Neural cell (in vitro differentiated cells): ENCODE data around the gene TDRD3. TPM values are rescaled to one million over a fixed set of nuclear protein-coding genes. Genes with fewer than 3 reads are reported as not detected.
A peak's percentile ranks its signal among the peaks of the same experiment; 100 is the strongest.

Experiments
- H2AFZ ChIP-seq: fragments of 200-600, 300-800 bp; sonication (generic), shearing (Covaris generic); 2 replicates; pipeline ENCODE4 v1.6.0; 2014; ENCODE audit warnings: low read depth, mild to moderate bottlenecking, antibody characterized with exemption, low read length, moderate library complexity
- H3F3A ChIP-seq: fragments of 200-600 bp; shearing (Covaris generic); 2 replicates; pipeline ENCODE4 v1.6.1; 2016; ENCODE audit warnings: mild to moderate bottlenecking, moderate library complexity, mixed read lengths, antibody characterized with exemption, low read length; ENCODE audit not compliant: insufficient read depth, poor library complexity, severe bottlenecking
- H3K27ac ChIP-seq: fragments of 200-600, 300-800 bp; sonication (generic), shearing (Covaris generic); 2 replicates; pipeline ENCODE4 v1.5.1; 2014; ENCODE audit warnings: mild to moderate bottlenecking, low read length, moderate library complexity
- H3K27me3 ChIP-seq: fragments of 300-800, 200-600 bp; sonication (generic), shearing (Covaris generic); 2 replicates; pipeline ENCODE4 v1.6.0; 2014; ENCODE audit warnings: mild to moderate bottlenecking, low read depth, low read length, moderate library complexity; ENCODE audit not compliant: insufficient read depth
- H3K36me3 ChIP-seq: fragments of 300-800, 200-600 bp; sonication (generic), shearing (Covaris generic); 2 replicates; pipeline ENCODE4 v1.5.1; 2014; ENCODE audit warnings: mild to moderate bottlenecking, antibody characterized with exemption, low read length, moderate library complexity; ENCODE audit not compliant: insufficient read depth
- H3K4me2 ChIP-seq: fragments of 300-800, 200-600 bp; sonication (generic), shearing (Covaris generic); 2 replicates; pipeline ENCODE4 v1.6.0; 2014; ENCODE audit warnings: mild to moderate bottlenecking, low read length
- H3K4me3 ChIP-seq: fragments of 300-800, 200-600 bp; sonication (generic), shearing (Covaris generic); 2 replicates; pipeline ENCODE4 v1.5.1; 2014; ENCODE audit warnings: mild to moderate bottlenecking, low read length, moderate library complexity
- H3K79me2 ChIP-seq: fragments of 200-600 bp; shearing (Covaris generic); replicated peaks from 2 replicates; pipeline ENCODE4 v1.6.0; 2014; ENCODE audit warnings: mild to moderate bottlenecking, low read length, moderate library complexity; ENCODE audit not compliant: insufficient read depth
- H3K9ac ChIP-seq: fragments of 300-800, 200-600 bp; sonication (generic), shearing (Covaris generic); 2 replicates; pipeline ENCODE4 v1.6.1; 2016; ENCODE audit warnings: mild to moderate bottlenecking, low read length, mixed read lengths
- H3K9me2 ChIP-seq: fragments of 200-600 bp; shearing (Covaris generic); 2 replicates; pipeline ENCODE4 v1.6.1; 2016; ENCODE audit warnings: mild to moderate bottlenecking, low read length, mixed read lengths; ENCODE audit not compliant: insufficient read depth
- H3K9me3 ChIP-seq: fragments of 200-600, 300-800 bp; sonication (generic), shearing (Covaris generic); 2 replicates; pipeline ENCODE4 v1.6.1; 2016; ENCODE audit warnings: mild to moderate bottlenecking, mixed run types, low read length, moderate library complexity, mixed read lengths
- H4K20me1 ChIP-seq: fragments of 200-600 bp; shearing (Covaris generic); 2 replicates; pipeline ENCODE4 v1.6.1; 2016; ENCODE audit warnings: mild to moderate bottlenecking, mixed run types; ENCODE audit not compliant: insufficient read depth
- CTCF ChIP-seq: fragments of 450-650 bp; IDR thresholded peaks from 2 replicates; pipeline ENCODE4 v1.5.1; 2014; ENCODE audit warnings: antibody characterized with exemption, mild to moderate bottlenecking, moderate library complexity; ENCODE audit not compliant: poor library complexity, severe bottlenecking
- EP300 ChIP-seq: fragments of 450-650 bp; conservative IDR thresholded peaks from 2 replicates; pipeline ENCODE4 v1.6.1; 2014; ENCODE audit warnings: antibody characterized with exemption, mild to moderate bottlenecking, moderate library complexity; ENCODE audit not compliant: poor library complexity, severe bottlenecking
- EZH2 ChIP-seq: fragments of 200-600, 300-800 bp; shearing (Covaris generic), sonication (generic); IDR thresholded peaks from 2 replicates; pipeline ENCODE4 v1.6.1; 2014; ENCODE audit warnings: antibody characterized with exemption, low read length, borderline replicate concordance, mild to moderate bottlenecking; ENCODE audit not compliant: insufficient read depth, poor library complexity, severe bottlenecking
- MXI1 ChIP-seq: fragments of 450-650 bp; conservative IDR thresholded peaks from 2 replicates; pipeline ENCODE4 v1.6.1; 2014; ENCODE audit warnings: antibody characterized with exemption, mild to moderate bottlenecking; ENCODE audit not compliant: poor library complexity, severe bottlenecking
- POLR2AphosphoS5 ChIP-seq: IDR thresholded peaks from 2 replicates; pipeline ENCODE4 v1.6.1; 2012
- RAD21 ChIP-seq: fragments of 450-650 bp; conservative IDR thresholded peaks from 2 replicates; pipeline ENCODE4 v1.6.1; 2014; ENCODE audit warnings: antibody characterized with exemption, mild to moderate bottlenecking, moderate library complexity
- REST ChIP-seq: IDR thresholded peaks from 2 replicates; pipeline ENCODE4 v1.6.1; 2012; ENCODE audit warnings: borderline replicate concordance
- SMC3 ChIP-seq: fragments of 450-650 bp; conservative IDR thresholded peaks from 2 replicates; pipeline ENCODE4 v1.6.1; 2014; ENCODE audit warnings: antibody characterized with exemption, mild to moderate bottlenecking, moderate library complexity; ENCODE audit not compliant: poor library complexity
- TAF1 ChIP-seq: IDR thresholded peaks from 2 replicates; pipeline ENCODE4 v1.6.1; 2012; ENCODE audit warnings: low read depth
- polyA plus RNA-seq: library from polyadenylated mRNA; depleted of rRNA; stranded (reverse); fragments of >200 nt; gene quantifications from 2 replicates; pipeline ENCODE4 v1.2.3, GENCODE V29; 2014

TDRD3 gene
- polyA plus RNA-seq, 1 donor from 2014 or later, result 10.0 TPM

- H2AFZ ChIP-seq, result no peak overlapping the region
- H3K4me3 ChIP-seq, result no peak overlapping the region
- no peak overlapping the region for H3K9ac ChIP-seq
- no peaks in the 10 kb centered on the region for H3F3A ChIP-seq
- no peak overlapping the region for H3K4me2 ChIP-seq
- TF ChIP-seq CTCF (peak; percentile 88), TAF1 (no peak), RAD21 (peak; percentile 92), SMC3 (peak; percentile 84)
- H3K36me3 ChIP-seq, result no peaks in the 10 kb centered on the region
- H4K20me1 ChIP-seq, result no peaks in the 10 kb centered on the region
- no peak overlapping the region for H3K27ac ChIP-seq
- H3K9me3 ChIP-seq, result no peaks in the 10 kb centered on the region
- H3K27me3 ChIP-seq, result no peaks in the 10 kb centered on the region
- H3K79me2 ChIP-seq, result no peaks in the 10 kb centered on the region
- no peaks in the 10 kb centered on the region for H3K9me2 ChIP-seq
Measured at GRCh38 chr13:60431108-60431700, 34.2 kb downstream of the TDRD3 start.

- no peak overlapping the region for H3K4me2 ChIP-seq
- H3K4me3 ChIP-seq, result no peak overlapping the region
- peaks cover 4% of the 10 kb centered on the region for H3K79me2 ChIP-seq
- H2AFZ ChIP-seq, result no peak overlapping the region
- no peaks in the 10 kb centered on the region for H4K20me1 ChIP-seq
- no peak overlapping the region for H3K27ac ChIP-seq
- TF ChIP-seq EP300 (no peak), SMC3 (no peak)
- H3K36me3 ChIP-seq, result no peaks in the 10 kb centered on the region
- no peaks in the 10 kb centered on the region for H3K9me3 ChIP-seq
- H3F3A ChIP-seq, result no peaks in the 10 kb centered on the region
- H3K27me3 ChIP-seq, result no peaks in the 10 kb centered on the region
- no peak overlapping the region for H3K9ac ChIP-seq
- no peaks in the 10 kb centered on the region for H3K9me2 ChIP-seq
Measured at GRCh38 chr13:60433505-60433904, 36.5 kb downstream of the TDRD3 start.

GRCh38 chr13:60435762-60436374 lies 38.8 kb downstream of the TDRD3 start:
- no peaks in the 10 kb centered on the region for H3F3A ChIP-seq
- H3K9me3 ChIP-seq, result no peaks in the 10 kb centered on the region
- no peak overlapping the region for H3K9ac ChIP-seq
- H3K27me3 ChIP-seq, result no peaks in the 10 kb centered on the region
- H3K27ac ChIP-seq, result no peak overlapping the region
- H3K9me2 ChIP-seq, result no peaks in the 10 kb centered on the region
- H4K20me1 ChIP-seq, result no peaks in the 10 kb centered on the region
- H3K4me2 ChIP-seq, result no peak overlapping the region
- no peak overlapping the region for H2AFZ ChIP-seq
- no peak overlapping the region for H3K4me3 ChIP-seq
- TF ChIP-seq REST (no peak), CTCF (no peak), POLR2AphosphoS5 (no peak), SMC3 (no peak), EZH2 (no peak), MXI1 (no peak), RAD21 (no peak), EP300 (no peak), TAF1 (no peak)
- H3K36me3 ChIP-seq, result no peaks in the 10 kb centered on the region
- H3K79me2 ChIP-seq, result peaks cover 4% of the 10 kb centered on the region
